Measurements from ENCODE around the gene PREP. TPM values are rescaled to one million over a fixed set of nuclear protein-coding genes. Genes with fewer than 3 reads are reported as not detected.

Gene PREP
- polyA plus RNA-seq, 1 of the 3 experiments (the other 2 are of a cell fraction) = 20.9 TPM

DNA sequence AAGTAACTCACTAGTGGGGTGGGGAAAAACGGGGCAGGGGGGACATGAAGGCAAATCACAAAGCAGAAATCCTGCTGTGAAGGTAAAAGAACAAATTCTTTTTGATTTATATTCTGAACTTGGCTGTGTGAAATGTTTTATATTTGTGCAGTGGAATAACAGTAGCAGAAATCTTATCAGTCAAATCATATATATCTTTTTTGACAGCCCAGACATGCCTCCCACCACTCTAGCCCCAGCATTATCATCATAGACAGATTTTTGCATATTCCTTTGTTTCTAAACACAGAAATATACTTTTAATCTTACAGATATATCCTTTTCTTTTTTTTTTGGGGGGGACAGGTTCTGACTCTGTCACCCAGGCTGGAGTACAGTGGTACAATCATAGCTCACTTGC is 97.4 kb downstream of the PREP start (continued):
- TF ChIP-seq, protein P1, sequence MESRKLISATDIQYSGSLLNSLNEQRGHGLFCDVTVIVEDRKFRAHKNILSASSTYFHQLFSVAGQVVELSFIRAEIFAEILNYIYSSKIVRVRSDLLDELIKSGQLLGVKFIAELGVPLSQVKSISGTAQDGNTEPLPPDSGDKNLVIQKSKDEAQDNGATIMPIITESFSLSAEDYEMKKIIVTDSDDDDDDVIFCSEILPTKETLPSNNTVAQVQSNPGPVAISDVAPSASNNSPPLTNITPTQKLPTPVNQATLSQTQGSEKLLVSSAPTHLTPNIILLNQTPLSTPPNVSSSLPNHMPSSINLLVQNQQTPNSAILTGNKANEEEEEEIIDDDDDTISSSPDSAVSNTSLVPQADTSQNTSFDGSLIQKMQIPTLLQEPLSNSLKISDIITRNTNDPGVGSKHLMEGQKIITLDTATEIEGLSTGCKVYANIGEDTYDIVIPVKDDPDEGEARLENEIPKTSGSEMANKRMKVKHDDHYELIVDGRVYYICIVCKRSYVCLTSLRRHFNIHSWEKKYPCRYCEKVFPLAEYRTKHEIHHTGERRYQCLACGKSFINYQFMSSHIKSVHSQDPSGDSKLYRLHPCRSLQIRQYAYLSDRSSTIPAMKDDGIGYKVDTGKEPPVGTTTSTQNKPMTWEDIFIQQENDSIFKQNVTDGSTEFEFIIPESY (IDR thresholded peaks at IDR 0.05; ENCODE audit: borderline replicate concordance, low read depth) = no peak
- TF ChIP-seq RFX5 (IDR thresholded peaks at IDR 0.05; ENCODE audit: low read length) = no peak
- no peak for TF ChIP-seq TEAD4 (IDR thresholded peaks at IDR 0.05; ENCODE audit: borderline replicate concordance, insufficient read depth)
- no peak for TF ChIP-seq RAD21 (IDR thresholded peaks at IDR 0.05; ENCODE audit: low read length)
- TF ChIP-seq SMC3 (IDR thresholded peaks at IDR 0.05; ENCODE audit: low read depth, low read length) = no peak
- no peak for TF ChIP-seq FOSL2 (IDR thresholded peaks at IDR 0.05; ENCODE audit: borderline replicate concordance, low read depth)

DNA sequence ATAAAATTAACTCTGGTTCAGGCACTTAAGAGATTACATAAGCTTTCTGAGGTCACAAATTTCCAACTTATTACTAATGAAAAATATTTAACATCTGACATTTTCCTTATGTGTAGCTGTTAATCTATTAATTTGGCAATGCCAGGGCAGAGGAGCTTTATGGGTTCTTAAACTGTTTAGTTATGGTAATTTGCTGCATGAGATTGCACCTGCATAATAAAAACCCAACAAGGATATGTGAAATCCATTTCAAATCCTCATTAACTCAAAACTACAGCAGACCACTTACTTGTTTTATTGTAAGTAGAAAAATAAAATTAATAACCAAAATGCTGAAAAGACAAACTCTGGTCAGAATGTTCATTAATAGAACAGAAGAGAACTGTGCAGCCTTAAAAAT is 98.1 kb downstream of the PREP start:
- POLR2A ChIA-PET = no interaction called here
- H3K9me2 ChIP-seq = no peaks in the 10 kb centered on the region

More for the DNA sequence above, 98.1 kb downstream of the PREP start:
- Histone ChIP-seq H3K79me2 (ENCODE audit: insufficient read depth) (no peaks in the 10 kb centered on the region), H3F3A (replicated peaks; ENCODE audit: insufficient read depth) (no peaks in the 10 kb centered on the region), H3K9ac (no peak overlapping the region), H4K20me1 (ENCODE audit: insufficient read depth) (no peaks in the 10 kb centered on the region), H3K27ac (ENCODE audit: low read depth in 2 of 2, low read length in 1 of 2) (no peak overlapping the region), H3K4me3 (ENCODE audit: low read depth in 2 of 2, low read length in 1 of 2) (no peak overlapping the region), H3K9me3 (no peaks in the 10 kb centered on the region), H3K36me3 (replicated peaks in 1 of 2; ENCODE audit: control insufficient read depth in 1 of 2, insufficient read depth in 2 of 2, low read length in 1 of 2) (peaks cover 5 to 7% of the 10 kb centered on the region in 2 experiments), H3K4me1 (ENCODE audit: control insufficient read depth in 1 of 2, insufficient read depth in 2 of 2, low read depth in 1 of 2, low read length in 1 of 2) (peaks cover 0 to 13% of the 10 kb centered on the region in 2 experiments; a peak in 2 of 4 replicates), H2AFZ (ENCODE audit: low read depth) (no peak overlapping the region), H3K4me2 (no peak overlapping the region), H3K27me3 (ENCODE audit: insufficient read depth) (no peaks in the 10 kb centered on the region)
- no peak for DNase-seq
- CTCF ChIA-PET = no interaction called here
- TF ChIP-seq CHD2 (IDR thresholded peaks at IDR 0.05; ENCODE audit: low read length, partially characterized antibody) = no peak
- TF ChIP-seq RXRA (IDR thresholded peaks at IDR 0.05; ENCODE audit: borderline replicate concordance, low read depth) = no peak
- TF ChIP-seq YY1 (IDR thresholded peaks at IDR 0.05; ENCODE audit: low read depth) = no peak
- TF ChIP-seq SMC3 (IDR thresholded peaks at IDR 0.05; ENCODE audit: low read depth, low read length) = no peak
- TF ChIP-seq PBX3 (IDR thresholded peaks at IDR 0.05) = no peak
- TF ChIP-seq, protein P2, sequence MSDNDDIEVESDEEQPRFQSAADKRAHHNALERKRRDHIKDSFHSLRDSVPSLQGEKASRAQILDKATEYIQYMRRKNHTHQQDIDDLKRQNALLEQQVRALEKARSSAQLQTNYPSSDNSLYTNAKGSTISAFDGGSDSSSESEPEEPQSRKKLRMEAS (IDR thresholded peaks at IDR 0.05; ENCODE audit: low read depth) = no peak
- no peak for TF ChIP-seq GATA2 (CRISPR knock-in tag; IDR thresholded peaks at IDR 0.05)
- TF ChIP-seq, protein P1 (IDR thresholded peaks at IDR 0.05; ENCODE audit: borderline replicate concordance, low read depth) = no peak
- no peak for TF ChIP-seq USF2 (IDR thresholded peaks at IDR 0.05; ENCODE audit: borderline replicate concordance, low read depth, low read length)
- TF ChIP-seq RFX5 (IDR thresholded peaks at IDR 0.05; ENCODE audit: low read length) = no peak

Data from SK-N-SH (cell line).